Hematopoietic multipotent progenitor cell treated with erythropoietin and hydrocortisone succinate and interleukin-3 and kit ligand, for 6 days (in vitro differentiated cells): ENCODE measurements around the gene INPP4A.

ENCODE experiments used
- DNase-seq: peaks from one replicate; pipeline ENCODE4 v3.0.0-alpha.2; 2015

INPP4A gene

DNA sequence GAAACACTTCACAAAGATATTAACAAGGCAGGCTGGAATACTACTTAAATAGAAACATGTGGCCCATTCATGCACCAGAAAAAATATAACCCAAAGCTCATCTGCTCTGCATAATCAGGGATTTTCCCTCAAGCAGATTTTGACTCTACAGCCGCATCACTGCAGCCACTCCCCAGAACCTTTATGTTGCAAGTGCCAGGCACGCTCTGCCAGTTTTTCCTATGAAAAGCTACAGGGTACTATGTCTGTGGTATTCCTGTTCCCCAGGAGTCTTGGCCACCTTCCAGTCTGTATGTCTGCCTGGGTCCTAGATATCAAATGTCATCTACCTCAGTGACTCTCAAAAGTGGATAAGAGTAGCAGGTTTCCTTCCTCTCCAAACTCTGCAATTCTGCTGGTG lies 159.9 kb downstream of the INPP4A start:
- DNase-seq, result no peak

DNA sequence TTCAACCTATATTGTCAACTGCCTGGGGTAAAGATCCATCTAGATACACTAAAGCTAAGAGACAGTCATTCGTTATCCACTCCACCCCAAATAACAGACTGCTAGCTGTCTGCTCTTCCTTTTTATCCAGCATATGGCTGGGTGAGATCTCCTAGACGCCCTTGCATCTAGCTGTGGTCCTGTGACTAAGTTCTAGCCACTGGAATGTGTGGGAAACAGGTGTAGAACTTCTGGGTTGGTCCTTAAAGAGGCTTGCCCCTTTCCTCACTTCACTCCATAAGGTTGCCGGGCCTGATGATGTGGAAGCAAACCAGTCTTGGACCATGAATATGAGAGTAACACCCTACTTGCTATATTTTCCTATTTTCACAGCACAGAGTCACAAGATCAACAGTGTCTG lies 160.4 kb downstream of the INPP4A start:
- no peak for DNase-seq

DNA sequence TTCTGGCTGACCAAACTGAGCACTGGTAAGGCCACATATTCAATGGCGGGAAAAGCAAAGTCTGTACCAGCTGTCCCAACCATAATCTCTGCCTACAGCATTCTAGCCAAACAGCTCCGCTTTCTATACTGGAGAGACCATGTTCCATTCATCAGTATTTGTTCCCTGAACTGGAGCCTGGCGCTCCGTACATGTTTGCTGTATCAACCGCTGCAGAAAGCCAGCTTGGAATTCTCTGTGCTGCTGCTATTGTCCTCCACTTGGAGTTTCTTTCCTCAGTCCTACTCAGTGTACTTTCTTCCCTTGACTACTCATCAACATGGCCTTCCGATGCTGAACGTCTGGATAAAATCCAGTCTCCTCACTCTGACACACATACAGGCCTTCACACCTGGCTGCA lies 161.8 kb downstream of the INPP4A start:
- DNase-seq, result no peak

DNA sequence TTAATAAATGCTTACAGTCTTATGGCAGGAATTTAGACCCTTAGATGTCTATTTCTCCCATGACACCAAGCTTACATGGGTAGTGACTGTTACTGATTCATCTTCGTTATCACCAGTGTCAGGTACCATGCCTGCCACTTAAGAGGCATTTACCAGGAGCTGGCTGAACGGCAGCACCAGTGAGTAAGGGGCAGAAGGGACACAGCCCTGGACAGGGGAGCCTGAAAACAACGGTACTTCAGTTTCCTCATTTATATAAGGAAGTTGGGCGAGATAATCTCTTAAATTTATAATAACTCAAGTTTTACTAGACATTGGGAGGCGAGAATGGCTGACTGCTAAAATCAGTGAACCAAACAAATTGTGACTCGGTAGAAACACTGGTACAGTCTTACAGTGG lies 162.4 kb downstream of the INPP4A start:
- DNase-seq, result peak; percentile 43

DNA sequence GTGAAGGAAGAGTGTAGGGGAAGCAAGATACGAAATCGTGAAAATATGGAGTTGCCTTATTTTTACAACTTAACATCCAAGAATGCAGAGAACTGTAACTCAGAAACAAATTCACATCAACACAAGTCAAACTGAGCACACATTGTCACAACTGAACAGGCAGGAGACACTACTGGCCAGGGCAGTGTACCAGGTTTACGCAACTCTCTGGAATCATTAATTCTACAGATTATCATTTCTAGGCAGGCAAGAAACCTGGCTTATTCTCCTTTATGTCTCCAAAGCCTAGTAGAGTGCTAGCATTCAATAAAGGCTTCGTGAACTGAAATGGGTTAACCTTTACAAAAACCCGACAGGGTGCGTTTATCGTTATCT lies 163.1 kb downstream of the INPP4A start:
- no peak for DNase-seq

DNA sequence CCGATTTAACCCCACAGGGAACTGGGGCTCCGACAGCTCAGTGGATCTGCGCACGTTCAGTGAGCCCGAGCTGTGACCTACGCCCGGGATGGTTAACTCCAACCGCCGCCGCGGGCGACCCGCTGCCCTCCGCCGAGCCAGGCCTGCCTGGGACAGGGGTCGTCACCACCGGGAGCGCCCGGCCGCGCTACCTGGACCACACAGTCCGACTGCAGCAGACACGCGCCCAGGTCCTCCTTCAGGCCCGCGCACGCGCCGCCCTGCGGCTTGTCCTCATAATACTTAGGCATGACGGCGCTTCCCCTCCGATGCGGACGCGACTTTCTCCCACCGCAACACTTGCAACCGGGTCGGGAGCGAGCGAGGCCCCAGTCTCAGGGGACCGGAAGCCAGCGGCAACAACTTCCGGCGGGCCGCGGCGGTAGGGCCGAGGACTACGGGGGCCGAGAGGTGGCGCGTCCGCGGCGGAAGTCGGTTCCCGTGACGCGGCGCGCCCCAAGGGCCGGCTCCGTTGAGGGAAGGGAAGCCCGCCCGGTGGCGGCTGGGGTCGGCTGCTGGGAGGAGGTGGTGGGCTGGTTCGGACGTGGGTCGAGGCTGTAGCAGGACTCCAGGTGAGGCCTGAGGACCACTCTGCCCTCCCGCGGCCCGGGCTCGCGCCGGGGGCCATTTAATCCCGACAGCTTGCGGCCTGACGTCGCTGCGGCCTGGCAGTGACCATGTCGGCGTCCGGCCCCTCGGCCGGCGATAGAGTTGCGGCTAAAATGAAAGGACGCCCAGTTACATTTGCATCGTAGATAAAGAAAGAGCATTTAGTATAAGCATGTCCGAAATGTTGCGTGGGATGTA lies 163.7 kb downstream of the INPP4A start, which contains the start of the genes COA5 and UNC50:
Gene COA5 (minus strand): TSS at position 397 of the 846 bp plus-strand sequence. CDS start 107 bp downstream, at position 290.
Gene UNC50 (plus strand): TSS at position 474 of the 846 bp plus-strand sequence. CDS start 1,171 bp downstream, outside the sequence.
- DNase-seq, result peak; percentile 93

DNA sequence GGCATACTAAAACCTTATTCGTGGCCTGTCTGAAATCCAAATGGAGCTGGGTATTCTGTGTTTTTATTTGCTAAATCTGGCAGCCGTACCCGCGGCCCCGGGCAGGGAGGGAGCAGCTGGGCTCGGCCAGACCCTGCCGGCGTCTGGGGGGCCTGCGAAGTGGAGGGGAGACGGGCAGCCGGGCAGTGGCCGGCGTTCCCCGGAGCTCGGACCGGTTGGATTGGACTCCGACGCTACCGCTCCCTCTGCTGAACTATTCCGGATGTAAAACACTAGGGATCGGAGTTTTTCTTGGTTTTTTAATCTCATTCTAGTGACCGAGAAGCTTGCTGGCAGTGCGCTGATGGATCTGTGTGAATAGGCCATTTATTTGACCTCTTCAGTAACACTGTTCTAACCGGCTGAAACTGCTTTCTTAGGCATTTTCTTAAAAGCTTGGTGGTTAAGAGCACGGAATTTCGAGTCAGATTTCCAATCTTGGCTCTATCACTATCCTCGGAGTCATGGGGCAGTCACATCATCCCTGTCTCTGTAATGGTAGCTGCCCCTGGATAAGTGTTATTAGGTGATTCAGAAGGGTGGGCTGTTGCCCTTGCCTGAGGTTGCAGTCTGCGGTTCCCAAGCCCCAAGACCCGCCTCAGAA lies 164.4 kb downstream of the INPP4A start:
- DNase-seq, result peak; percentile 25

DNA sequence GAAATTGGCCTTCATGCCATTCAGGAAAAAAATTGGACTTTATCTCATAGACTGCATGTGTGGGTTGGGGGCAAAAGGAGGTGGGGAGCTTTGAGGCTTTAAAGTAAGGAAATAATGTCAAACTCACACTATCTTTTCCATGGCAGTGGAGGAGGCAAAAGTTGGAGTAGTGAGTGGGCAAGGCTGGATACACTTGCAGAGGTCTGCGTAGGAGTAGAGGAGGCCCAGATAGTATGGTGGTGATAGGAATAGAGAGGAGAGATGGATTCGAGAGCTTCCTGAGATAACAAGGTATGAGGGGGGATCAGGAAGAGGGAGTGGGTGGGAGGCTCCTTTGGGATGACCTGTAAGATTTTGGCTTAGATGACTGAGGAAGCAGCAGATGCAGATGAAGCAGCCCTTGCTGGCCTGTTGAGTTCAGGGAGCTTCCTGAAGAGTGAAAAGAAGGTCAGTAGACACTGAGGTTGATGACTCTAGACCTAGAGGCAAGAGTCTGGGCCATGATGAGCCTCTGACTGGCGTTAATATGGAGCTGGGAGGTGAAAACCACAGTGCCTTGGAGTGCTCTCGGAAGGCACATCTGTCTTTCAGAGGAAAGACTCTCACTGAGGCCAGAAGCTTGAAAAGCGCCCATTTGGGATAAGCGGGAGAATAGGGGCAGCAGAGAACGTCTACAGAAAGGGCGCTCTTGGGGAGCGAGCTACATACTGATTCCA lies 169.5 kb downstream of the INPP4A start:
- no peak for DNase-seq

DNA sequence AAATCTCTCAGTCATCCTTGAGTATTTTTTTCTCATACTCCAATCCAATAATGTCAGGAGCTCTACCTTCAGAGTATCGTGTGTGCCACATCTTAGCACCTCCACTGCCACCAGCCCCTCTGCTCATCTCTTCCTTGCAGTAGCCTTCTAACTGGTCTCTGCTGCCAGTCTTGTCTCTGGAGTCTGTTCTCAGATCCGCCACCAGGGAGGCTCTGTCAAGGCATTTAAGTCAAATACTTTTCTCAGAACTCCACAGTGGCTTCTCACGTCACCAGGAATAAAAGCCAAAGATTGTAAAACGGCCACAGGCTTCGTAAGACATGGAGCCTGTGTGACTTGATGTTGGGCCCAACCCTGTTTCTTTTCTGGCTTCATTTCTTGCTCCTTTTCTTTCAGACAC lies 170.8 kb downstream of the INPP4A start:
- no peak for DNase-seq

DNA sequence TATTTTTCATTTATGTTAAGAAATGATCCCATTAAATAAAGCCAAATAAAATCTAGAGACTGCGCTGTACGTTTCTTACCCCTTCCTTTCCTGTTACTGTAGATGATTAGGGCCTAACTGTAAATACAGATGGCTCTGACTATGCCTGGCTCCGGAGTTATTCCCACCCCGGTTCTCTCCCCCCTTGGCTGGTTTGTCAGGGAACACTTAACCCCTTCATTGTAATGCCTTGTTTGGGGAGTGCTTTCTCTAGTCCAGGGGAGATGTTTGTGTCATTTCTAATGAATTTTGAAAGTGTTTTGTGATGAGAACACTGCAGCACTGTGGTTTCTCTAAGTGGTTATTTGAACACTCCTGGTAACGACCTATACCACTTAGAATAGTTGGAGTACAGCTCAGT lies 172.5 kb downstream of the INPP4A start:
- no peak for DNase-seq

DNA sequence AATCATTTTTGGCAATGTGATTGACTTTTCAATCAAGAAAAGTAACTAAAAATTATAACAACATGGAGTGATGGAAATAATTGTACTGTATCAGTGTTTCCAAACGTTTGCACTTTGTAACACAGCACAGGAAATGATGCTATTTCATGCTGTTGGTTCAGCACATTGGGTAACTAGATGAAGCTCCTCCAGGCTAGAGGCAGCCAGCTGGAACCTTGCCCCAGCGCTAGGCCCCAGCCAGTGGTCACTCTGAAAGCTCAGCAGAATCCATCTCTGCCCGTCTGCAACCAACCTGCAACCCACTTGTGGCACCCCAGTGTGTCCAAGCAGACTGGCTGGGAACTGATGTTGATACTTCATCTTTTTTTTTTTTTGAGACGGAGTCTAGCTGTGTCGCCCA lies 179.0 kb downstream of the INPP4A start:
- DNase-seq, result no peak

DNA sequence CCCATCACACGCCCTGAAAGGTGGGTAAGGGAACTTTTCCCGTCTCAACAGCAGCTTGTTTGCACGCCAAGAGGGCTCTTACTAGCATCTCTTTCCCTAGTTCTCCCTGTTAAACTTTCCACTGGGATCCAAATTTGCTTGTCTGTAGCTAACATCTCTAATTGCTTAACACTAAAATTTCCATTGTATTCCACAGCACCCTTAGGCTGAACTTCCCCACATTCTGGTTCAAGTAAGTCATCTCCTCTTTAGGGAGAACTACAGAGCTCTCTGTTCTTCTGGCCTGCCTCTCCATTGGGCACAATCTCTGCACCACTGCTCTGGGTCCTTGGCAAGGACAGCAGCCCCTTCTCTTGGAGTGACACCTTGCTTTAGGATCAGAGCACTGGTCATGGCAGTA lies 187.7 kb downstream of the INPP4A start:
- no peak for DNase-seq

DNA sequence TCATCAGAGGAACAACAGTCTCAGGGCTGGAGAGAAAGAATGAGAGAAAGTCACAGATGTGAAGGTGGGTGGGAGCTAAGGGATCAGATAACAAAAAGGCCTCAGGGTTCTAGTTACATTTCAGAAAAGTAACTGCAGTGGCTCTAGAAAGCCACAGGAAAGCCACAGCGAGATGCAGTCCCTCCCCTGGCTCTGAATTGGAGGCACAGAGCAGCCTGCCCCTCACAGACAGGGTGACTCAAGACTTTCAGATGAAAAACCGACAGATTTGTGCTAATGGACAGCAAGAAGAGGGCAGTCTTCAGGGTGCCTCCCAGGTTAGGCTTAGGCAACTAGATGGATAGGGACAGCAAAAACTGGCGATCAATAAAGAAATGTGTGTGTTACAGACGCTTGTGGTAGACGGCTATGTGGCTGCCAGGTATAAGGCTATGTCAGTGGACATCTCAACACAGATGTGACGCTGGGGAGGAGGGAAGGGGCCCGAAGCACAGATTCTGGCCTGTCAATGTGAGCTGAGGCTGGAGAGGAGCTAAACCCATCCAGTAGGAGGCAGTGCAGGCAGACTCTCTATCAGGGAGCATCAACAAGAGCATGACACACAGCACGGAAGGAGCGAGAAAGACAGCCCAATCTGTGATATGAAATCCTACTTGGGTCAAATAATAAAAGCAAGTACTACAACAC lies 189.9 kb downstream of the INPP4A start:
- peak; percentile 58 for DNase-seq

DNA sequence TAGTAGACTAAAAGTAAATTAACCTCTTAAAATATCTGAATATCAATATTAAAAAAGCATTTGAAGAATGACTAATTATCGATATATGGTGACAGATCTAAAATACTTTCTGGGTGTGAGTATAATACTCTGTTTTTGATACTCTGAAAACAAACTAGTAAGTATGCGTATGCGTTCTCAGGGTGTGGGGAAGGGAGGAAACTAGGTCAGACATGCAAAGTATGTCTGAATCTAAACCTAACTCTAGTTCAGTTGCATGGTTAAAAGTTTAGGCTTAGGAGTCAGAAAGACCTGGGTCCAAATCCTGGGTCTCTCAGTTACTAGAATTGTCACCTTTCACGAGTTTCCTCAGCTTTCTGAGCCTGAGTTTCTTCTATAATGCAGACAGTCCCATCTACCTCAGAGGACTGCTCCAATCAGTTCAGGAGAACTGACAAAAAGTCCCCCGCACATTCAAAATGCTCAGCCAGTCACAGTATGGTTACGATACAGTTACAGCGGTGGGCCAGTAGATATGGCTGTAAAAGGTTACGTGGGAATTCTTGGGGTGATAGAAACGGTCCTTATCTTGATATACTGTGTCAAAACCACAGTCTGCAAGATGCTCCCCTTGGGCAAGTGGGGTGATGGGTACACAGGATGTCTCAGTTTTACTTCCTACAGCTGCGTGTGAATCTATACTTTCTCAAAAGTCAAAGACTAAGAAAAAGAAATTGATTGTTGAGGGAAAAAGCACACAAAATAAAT lies 192.9 kb downstream of the INPP4A start:
- peak; percentile 27 for DNase-seq

DNA sequence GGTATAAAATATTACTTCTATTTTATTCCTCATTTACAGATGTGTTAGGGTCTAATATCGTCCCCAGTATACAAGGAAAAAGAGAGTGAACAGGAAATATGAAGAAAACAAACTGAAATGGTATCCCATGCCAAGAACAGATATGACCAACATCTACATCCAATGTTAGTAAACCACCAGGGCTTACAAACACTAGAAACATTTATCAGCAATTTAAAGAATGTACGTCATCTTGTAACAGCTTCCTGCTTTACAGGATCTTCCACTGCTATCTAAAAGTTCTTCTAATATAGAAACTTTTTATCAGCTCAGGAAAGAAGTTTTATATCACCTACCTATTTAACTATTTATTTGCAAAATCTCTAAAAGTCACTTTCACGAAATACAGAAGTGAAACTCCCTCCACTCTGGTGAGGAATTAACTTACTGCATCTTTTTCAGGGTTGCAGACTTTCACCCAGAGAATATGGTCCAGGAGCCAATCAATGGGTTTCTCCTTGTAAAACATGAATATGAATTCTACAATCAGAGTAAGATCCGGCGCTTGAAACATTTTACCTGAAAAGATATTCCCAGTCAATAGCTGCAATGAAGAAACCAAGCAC lies 198.9 kb downstream of the INPP4A start:
- no peak for DNase-seq
